ENCODE data around the gene TMEM184C. TPM values are rescaled to one million over a fixed set of nuclear protein-coding genes. Genes with fewer than 3 reads are reported as not detected.

Gene TMEM184C
- total RNA-seq, 1 experiment from 2014 or later, result 24.6 TPM

- peaks cover 55% of the 10 kb centered on the region for H3K79me2 ChIP-seq (ENCODE audit: insufficient read depth, low read length)
- no peaks in the 10 kb centered on the region for H3K9me2 ChIP-seq (ENCODE audit: insufficient read depth)
- H4K20me1 ChIP-seq (ENCODE audit: insufficient read depth), result no peaks in the 10 kb centered on the region
- peaks cover 7 to 10% of the 10 kb centered on the region in 2 experiments; a peak in 2 of 4 replicates for H3K36me3 ChIP-seq (ENCODE audit: control insufficient read depth in 1 of 2, insufficient read depth in 2 of 2, low read length in 2 of 2)
- H3K27ac ChIP-seq (ENCODE audit: low read depth, low read length), result no peak overlapping the region
- intact Hi-C loops (cut with micrococcal nuclease), result no loop called here
- H3K4me3 ChIP-seq (replicated peaks in 1 of 2; ENCODE audit: low read depth in 1 of 2, low read length in 2 of 2), result no peak overlapping the region
- TSS peak; percentile 30 for BruUV-seq (replicated peaks)
- no peak overlapping the region for H3K9ac ChIP-seq (ENCODE audit: low read length)
- H3K9me3 ChIP-seq (ENCODE audit: control insufficient read depth in 1 of 2, insufficient read depth in 1 of 2, low read depth in 1 of 2, low read length in 2 of 2), result no peaks in the 10 kb centered on the region
- H3K4me2 ChIP-seq (ENCODE audit: low read length), result no peak overlapping the region
- POLR2A ChIA-PET, result no interaction called here
- peaks cover 5 to 10% of the 10 kb centered on the region in 2 experiments; a peak in 2 of 4 replicates for H3K4me1 ChIP-seq (ENCODE audit: control insufficient read depth in 1 of 2, insufficient read depth in 2 of 2, low read length in 2 of 2)
- no peak overlapping the region for H2AFZ ChIP-seq (ENCODE audit: low read depth, low read length, poor library complexity, severe bottlenecking)
- DNase-seq (ENCODE audit: low read depth, low spot score) (no peak), ATAC-seq (no peak)
- H3K27me3 ChIP-seq (ENCODE audit: insufficient read depth, low read length), result no peaks in the 10 kb centered on the region
- CTCF ChIA-PET, result interaction anchor here (1.5 kb wide), 1 partner anchor 9 kb away, joined by 3 read pairs; no protein-coding TSS in a partner anchor
- RAD21 ChIA-PET (ENCODE audit: low non-redundant PET in 1 of 2, low total read pairs in 2 of 2, uncharacterized antibody in 2 of 2, unreplicated experiment in 2 of 2), result no interaction called here
- no peak for TF ChIP-seq CEBPB (IDR thresholded peaks at IDR 0.05; ENCODE audit: low read depth)
- no peak for TF ChIP-seq ZNF274 (IDR thresholded peaks at IDR 0.05; ENCODE audit: low read depth, low read length)
- TF ChIP-seq SRF (IDR thresholded peaks at IDR 0.05; ENCODE audit: low read depth), result no peak
- no peak for TF ChIP-seq CTCF (IDR thresholded peaks at IDR 0.05 in 2 of 3, conservative IDR thresholded peaks at IDR 0.05 in 1 of 3; ENCODE audit: borderline replicate concordance in 1 of 3, insufficient read depth in 1 of 3, low read depth in 2 of 3, low read length in 2 of 3)
- no peak for TF ChIP-seq MAX (IDR thresholded peaks at IDR 0.05)
- no peak for TF ChIP-seq ZBTB33 (IDR thresholded peaks at IDR 0.05; ENCODE audit: extremely low read depth, insufficient replicate concordance, low read length)
- no peak for TF ChIP-seq POLR2AphosphoS5 (IDR thresholded peaks at IDR 0.05; ENCODE audit: low read depth, low read length)
- no peak for TF ChIP-seq REST (IDR thresholded peaks at IDR 0.05; ENCODE audit: low read depth)
- TF ChIP-seq ELF1 (IDR thresholded peaks at IDR 0.05; ENCODE audit: borderline replicate concordance, low read depth), result no peak
- no peak for TF ChIP-seq JUND (IDR thresholded peaks at IDR 0.05)
Measured at GRCh38 chr4:147620315-147620714, 3.1 kb downstream of the TMEM184C start.
